GM13977 (cell line): ENCODE data around the gene CASR.
"Not testable (repeated sequence)": the region's sequence is repeated elsewhere in the genome, so short reads cannot be mapped to it uniquely, and the experiment has no call there.

Experiments used
- DNase-seq: peaks from one replicate; pipeline ENCODE4 v3.0.0; 2012; ENCODE audit warnings: low spot score
- CTCF ChIP-seq: IDR thresholded peaks from 2 replicates; pipeline ENCODE4 v1.5.1; 2012; ENCODE audit warnings: mild to moderate bottlenecking, control low read depth; ENCODE audit not compliant: insufficient read depth; ENCODE audit errors: extremely low read depth, missing control alignments
- in situ Hi-C: fragments of 300-500 bp; cut with MboI; formaldehyde crosslinking; loops from one replicate; pipeline ENCODE4 v1.12.0; 2022; ENCODE audit warnings: low sequenced_read_pairs, low pct_unique_long_range_greater_than_20kb, mixed read lengths, inconsistent platforms; ENCODE audit not compliant: unreplicated experiment

The CASR gene

GRCh38 chr3:122188737-122189136 is 5.3 kb downstream of the CASR start:
- no peak for TF ChIP-seq CTCF
- DNase-seq, result no peak
- in situ Hi-C loops, result no loop called here

- no peak for TF ChIP-seq CTCF
- in situ Hi-C loops, result no loop called here
- DNase-seq, result no peak
Measured at GRCh38 chr3:122189357-122189756, 5.9 kb downstream of the CASR start.

- no peak for TF ChIP-seq CTCF
- no peak for DNase-seq
- in situ Hi-C loops, result no loop called here
Measured at GRCh38 chr3:122190525-122190924, 7.1 kb downstream of the CASR start.

GRCh38 chr3:122198966-122199365 is 15.5 kb downstream of the CASR start:
- DNase-seq, result no peak
- TF ChIP-seq CTCF, result no peak
- in situ Hi-C loops, result no loop called here

- DNase-seq, result no peak
- in situ Hi-C loops, result no loop called here
Measured at GRCh38 chr3:122199552-122199951, 16.1 kb downstream of the CASR start.

GRCh38 chr3:122200661-122201060 is 17.2 kb downstream of the CASR start:
- no peak for DNase-seq
- in situ Hi-C loops, result no loop called here
- TF ChIP-seq CTCF, result no peak

More at GRCh38 chr3:122199552-122199951, 16.1 kb downstream of the CASR start:
- no peak for TF ChIP-seq CTCF

GRCh38 chr3:122201476-122201875 is 18.0 kb downstream of the CASR start:
- in situ Hi-C loops, DNase-seq: not testable (repeated sequence)

- TF ChIP-seq CTCF, result no peak
- in situ Hi-C loops, result no loop called here
- no peak for DNase-seq
Measured at GRCh38 chr3:122208579-122208978, 25.1 kb downstream of the CASR start.
